SKM-1 treated with dmso at 0.1 percent for 144 hours (cell line): ENCODE measurements around the gene SPAG16.

Experiments
- DNase-seq: peaks from one replicate; lab custom pipeline; 2025; ENCODE audit not compliant: unreplicated experiment; lab: John Stamatoyannopoulos, UW

Gene SPAG16

DNA sequence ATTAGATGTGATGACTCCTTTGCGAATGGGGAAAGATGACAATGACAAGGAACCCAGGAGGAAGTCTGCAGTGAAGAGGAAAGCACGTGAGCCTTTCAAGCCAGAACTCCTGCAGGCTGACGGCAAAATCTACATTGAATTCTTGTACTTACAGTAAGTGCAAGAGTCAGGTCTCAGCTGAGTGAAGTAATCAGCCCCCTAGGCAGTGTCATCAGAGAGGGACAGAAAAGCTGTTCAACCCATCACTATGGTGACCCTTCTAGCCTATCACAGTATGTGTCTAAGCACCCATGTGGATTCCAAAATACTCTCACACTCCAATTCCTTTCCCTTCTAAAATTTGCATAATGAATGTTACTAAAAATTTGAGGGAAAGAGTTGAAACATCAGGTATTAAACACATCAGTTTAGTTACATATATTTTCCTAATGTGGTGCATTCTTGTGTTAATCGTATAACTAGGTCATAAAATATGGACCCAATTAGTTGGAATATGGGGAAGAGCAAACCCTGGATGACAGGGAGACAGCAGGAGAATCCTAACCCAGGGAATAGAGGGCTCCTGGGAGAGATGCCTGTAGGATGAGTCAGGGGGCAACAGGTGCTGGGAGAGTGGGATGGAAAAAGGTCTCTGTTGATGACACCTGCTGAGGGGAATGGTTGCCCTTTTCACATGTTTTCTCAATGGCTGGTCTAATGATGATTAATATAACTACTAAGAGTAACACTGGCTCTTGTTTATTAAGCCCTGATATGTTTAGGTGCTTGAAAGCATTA, 1166.0 kb downstream of the SPAG16 start:
- DNase-seq: no peak

DNA sequence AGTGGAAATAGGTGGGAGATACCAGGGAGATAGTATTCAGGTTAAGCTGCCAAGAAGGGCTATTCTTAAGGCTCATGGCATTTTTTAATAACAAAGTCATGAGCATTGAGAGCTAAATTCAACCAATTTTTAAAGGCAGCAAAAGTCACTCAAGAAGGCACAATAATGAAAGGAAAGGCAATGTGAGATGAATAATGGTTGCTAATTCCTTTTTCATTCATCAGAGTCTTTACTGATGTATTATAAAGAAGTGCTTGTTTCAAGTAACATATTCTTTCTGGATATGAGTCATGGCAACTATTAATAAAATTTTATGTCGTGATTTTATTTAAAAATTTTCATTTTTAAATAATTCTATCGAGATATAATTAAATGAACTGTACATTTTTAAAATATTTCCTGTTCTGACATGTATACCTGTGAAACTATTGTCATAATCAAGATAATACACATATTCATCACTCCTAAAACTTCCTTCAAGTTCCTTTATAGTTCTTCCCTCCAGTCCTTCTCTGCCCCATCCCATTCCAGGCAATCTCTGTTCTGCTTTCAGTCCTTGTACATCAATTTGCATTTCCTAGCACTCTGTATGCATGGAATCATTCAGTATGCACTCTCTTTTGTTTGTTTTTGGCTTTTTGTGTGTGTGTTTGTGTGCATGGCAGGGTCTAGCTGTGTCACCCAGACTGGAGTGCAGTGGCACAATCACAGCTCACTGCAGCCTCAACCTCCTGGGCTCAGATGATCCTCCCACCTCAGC, 1167.4 kb downstream of the SPAG16 start:
- DNase-seq: no peak
